Coronary artery (tissue), 2 donors: ENCODE data around the gene RESP18.

ENCODE experiments used
- DNase-seq: peaks from one replicate; pipeline ENCODE4 v3.0.0-alpha.2; 2017; ENCODE audit warnings: low spot score
- H3K27ac ChIP-seq, 2 donors: fragments of 200-600 bp; sonication (generic); one replicate each; pipeline ENCODE4 v1.5.1; 2016 to 2019
- H3K4me3 ChIP-seq: fragments of 200-600 bp; sonication (generic); 2 replicates; pipeline ENCODE4 v1.5.1; 2016; ENCODE audit warnings: mild to moderate bottlenecking, moderate library complexity
- CTCF ChIP-seq: fragments of 200-600 bp; sonication (generic); IDR thresholded peaks from one replicate; pipeline ENCODE4 v1.5.1; 2019; ENCODE audit warnings: antibody characterized with exemption

RESP18 gene

DNA sequence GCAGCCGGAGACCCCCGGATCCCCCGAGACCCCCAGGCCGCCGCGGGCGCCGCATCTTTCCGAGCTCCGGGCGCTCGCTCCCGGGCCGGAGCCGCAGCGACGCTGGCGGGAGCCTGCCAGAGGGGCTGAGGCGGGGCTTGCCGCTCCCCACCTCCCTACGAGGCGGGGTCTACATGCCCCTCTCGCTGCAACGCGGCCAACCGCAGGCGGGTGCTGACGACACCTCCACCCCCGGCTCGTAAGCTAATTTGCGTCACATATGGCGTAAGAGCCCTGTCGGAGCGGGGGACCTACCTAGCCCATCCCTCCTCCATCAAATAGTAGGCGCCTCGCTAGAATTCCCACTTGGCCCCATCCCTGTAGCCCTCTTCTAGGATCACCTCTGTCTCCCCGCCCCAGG, 23.3 kb downstream of the RESP18 start, which contains the start of gene PTPRN:
Gene PTPRN, minus strand, starts transcription at position 124 of the 400 bp plus-strand sequence. Its CDS starts 69 bp downstream, at position 55.
- DNase-seq = no peak
- Histone ChIP-seq H3K27ac (no peak within 1 kb of the TSS), H3K4me3 (no peak within 1 kb of the TSS)
- no peak for TF ChIP-seq CTCF

- no peak for DNase-seq
- Histone ChIP-seq H3K4me3 (no peak overlapping the region), H3K27ac (no peak overlapping the region)
- no peak for TF ChIP-seq CTCF
These were observed 24.1 kb downstream of the RESP18 start for GRCh38 chr2:219308142-219309101.

- DNase-seq = no peak
- H3K4me3 ChIP-seq = no peak overlapping the region
- no peak overlapping the region for H3K27ac ChIP-seq
- no peak for TF ChIP-seq CTCF
These were observed 26.5 kb downstream of the RESP18 start for GRCh38 chr2:219306047-219306446.

GRCh38 chr2:219304223-219304622, 28.3 kb downstream of the RESP18 start:
- no peak overlapping the region for H3K4me3 ChIP-seq
- DNase-seq = no peak
- H3K27ac ChIP-seq = no peak overlapping the region
- no peak for TF ChIP-seq CTCF

GRCh38 chr2:219302412-219302968, 30.1 kb downstream of the RESP18 start:
- Histone ChIP-seq H3K27ac (no peak overlapping the region), H3K4me3 (no peak overlapping the region)
- DNase-seq = no peak
- no peak for TF ChIP-seq CTCF

- DNase-seq = no peak
- TF ChIP-seq CTCF = no peak
These were observed 32.5 kb downstream of the RESP18 start for GRCh38 chr2:219300022-219300421.

More at GRCh38 chr2:219300022-219300421, 32.5 kb downstream of the RESP18 start:
- H3K27ac ChIP-seq = no peak overlapping the region
- H3K4me3 ChIP-seq = no peak overlapping the region
